DMS114 treated with DMSO at 0.1 percent for 48 hours (cell line): ENCODE measurements around the gene TATDN3.
A peak's percentile ranks its signal among the peaks of the same experiment; 100 is the strongest.
"Not testable (repeated sequence)": the region's sequence is repeated elsewhere in the genome, so short reads cannot be mapped to it uniquely, and the experiment has no call there.

Source experiments
- DNase-seq: peaks from one replicate; lab custom pipeline; 2025; ENCODE audit not compliant: unreplicated experiment; lab: John Stamatoyannopoulos, UW

The TATDN3 gene

DNA sequence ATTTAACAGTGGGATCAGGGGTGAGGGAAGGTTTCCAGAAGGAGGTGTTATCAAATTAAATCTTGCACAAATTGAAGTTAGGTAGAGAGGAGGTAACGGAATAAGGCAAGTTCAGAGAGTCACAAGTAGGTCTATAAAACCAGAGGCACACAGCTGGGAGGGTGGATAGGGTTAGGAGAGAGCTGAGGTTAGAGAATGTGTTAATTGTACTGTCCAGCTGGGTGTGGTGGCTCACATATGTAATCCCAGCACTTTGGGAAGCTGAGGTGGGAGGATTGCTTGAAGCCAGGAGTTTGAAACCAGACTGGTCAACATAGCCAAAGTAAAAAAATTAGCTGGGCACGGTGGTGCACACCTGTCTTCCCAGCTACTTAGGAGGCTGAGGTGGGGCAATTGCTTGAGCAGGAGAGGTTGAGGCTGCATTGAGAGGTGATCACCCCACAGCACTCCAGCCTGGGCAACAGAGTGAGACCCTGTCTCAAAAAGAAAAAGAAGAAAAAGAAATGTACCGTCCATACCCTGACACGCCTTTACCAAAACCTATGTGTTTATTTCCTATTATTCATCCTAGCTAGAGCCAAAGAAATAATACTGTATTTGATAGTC, 35.6 kb downstream of the TATDN3 start:
- no peak for DNase-seq

- DNase-seq: no peak
These were observed 36.2 kb downstream of the TATDN3 start for GRCh38 chr1:212827831-212828278.

DNA sequence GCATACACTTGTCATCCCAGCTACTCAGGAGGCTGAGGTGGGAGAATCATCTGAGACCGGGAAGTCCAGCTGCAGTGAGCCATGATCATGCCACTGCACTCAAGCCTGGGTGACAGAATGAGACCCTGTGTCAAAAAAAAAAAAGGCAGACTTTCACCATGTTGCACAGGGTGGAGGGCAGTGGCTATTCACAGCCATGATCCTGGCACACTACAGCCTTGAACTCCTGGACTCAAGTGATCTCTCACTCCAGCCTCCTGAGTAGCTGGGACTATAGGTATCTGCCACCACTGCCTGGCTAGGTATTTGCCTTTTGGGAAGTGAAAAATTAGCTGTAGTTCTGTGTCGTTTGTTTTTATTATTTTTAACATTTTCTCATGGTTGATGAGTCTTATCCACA, 36.7 kb downstream of the TATDN3 start:
- no peak for DNase-seq

- not testable (repeated sequence) for DNase-seq
These were observed 41.8 kb downstream of the TATDN3 start for GRCh38 chr1:212833211-212834207.

DNA sequence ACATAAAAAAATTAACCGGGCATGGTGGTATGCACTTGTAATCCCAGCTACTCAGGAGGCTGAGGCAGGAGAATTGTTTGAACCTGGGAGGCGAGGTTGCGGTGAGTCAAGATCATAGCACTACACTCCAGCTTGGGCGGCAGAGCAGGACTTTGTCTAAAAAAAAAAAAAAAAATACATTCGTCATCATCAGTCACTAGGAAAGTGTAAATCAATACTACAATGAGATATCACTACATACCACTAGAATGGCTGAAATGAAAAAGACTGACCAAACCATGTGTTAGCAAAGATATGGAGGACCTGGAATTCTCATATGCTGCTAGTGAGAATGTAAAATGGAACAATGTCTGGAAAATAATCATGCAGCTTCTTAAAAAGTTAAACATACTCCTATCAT, 46.5 kb downstream of the TATDN3 start:
- DNase-seq: no peak

DNA sequence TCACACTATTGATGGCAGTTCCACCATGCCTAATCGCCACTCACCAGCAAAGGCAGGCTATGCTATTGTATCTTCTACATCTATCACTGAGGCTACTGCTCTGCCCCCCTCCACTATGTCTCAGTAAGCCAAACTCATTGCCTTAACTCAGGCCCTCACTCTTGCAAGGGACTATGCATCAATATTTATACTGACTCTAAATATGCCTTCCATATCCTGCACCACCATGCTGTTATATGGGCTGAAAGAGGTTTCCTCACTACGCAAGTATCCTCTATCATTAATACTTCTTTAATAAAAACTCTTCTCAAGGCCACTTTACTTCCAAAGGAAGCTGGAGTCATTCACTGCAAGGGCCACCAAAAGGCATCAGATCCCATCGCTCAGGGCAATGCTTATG, 52.8 kb downstream of the TATDN3 start:
- not testable (repeated sequence) for DNase-seq

DNA sequence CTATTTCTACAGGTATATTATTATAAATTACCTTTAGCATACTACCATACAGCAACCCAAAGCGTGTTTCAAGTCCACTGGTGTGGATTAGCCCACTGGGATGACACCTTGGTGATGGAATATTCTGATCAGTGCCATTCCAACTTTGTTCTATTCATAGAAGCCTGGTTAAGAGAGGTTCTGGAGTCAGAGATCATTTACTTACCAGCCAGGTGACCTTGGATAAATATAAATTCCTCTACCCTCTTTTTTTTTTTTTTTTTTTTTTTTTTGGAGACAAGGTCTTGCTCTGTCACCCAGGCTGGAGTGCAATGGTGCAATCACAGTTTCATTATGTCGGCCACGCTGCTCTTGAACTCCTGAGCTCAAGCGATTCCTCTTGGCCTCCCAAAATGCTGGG, 55.9 kb downstream of the TATDN3 start, which contains the start of gene SPATA45:
Gene SPATA45, minus strand, starts transcription at position 101 of the 400 bp plus-strand sequence. CDS start 11,500 bp downstream, outside the sequence.
- DNase-seq: no peak

DNA sequence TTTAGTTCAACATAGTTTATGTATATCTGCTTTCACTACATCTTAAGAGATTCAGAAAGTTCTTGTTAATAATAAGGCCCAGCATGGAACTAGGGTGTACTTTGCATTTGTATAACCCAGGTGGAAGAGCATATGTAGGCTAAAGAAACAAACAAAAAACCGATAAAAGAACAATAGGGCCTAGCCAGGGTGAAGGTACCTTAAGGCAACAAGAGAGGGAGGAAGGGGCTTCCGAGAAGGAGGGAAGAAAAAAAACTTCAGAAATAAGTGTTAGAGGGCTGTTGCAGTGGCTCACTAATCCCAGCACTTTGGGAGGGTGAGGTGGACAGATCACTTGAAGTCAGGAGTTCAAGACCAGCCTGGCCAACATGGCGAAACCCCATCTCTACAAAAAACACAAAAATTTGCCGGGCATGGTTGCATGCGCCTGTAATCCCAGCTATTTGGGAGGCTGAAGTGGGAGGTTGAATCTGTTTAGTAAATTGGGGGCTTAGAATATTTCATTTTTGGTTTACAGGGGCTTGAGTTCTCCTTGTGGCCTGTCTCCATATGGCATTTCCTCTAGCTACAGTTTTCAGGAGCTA, 60.5 kb downstream of the TATDN3 start:
- DNase-seq: no peak

- DNase-seq: no peak
These were observed 62.0 kb downstream of the TATDN3 start for GRCh38 chr1:212853658-212854057.

GRCh38 chr1:212856755-212857154, 65.1 kb downstream of the TATDN3 start:
- DNase-seq: no peak

GRCh38 chr1:212857992-212858460, 66.3 kb downstream of the TATDN3 start, which contains the start of gene FLVCR1:
FLVCR1 (plus strand) TSS chr1:212858275; CDS start chr1:212858453, 178 bp downstream.
- DNase-seq: peak; percentile 93

GRCh38 chr1:212858461-212859265, 67.0 kb downstream of the TATDN3 start:
- DNase-seq: no peak

GRCh38 chr1:212860713-212861581, 69.3 kb downstream of the TATDN3 start:
- no peak for DNase-seq

DNA sequence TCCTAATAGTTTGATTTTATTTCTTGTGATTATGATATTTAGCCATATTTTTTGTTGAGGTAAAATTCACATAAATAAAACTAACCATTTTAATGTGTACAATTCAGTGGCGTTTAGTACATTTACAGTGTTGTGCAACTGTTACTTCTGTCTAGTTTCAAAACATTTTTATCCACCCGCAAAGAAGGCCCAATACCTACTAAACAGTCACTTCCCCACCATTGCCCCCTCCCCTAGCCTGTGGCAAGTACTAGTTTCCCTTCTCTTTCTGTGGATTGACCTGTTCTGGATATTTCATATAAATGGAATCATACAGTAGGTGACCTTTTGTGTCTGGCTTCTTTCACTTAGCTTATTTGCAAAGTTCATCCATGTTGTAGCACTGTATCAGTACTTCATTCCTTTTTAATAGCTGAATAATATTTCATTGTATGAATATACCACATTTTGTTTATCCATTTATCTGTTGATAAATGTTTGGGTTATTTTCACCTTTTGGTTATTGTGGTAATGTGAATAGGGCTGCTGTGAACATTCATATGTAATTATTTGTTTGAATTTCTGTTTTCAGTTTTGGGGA, 70.5 kb downstream of the TATDN3 start:
- DNase-seq: no peak

DNA sequence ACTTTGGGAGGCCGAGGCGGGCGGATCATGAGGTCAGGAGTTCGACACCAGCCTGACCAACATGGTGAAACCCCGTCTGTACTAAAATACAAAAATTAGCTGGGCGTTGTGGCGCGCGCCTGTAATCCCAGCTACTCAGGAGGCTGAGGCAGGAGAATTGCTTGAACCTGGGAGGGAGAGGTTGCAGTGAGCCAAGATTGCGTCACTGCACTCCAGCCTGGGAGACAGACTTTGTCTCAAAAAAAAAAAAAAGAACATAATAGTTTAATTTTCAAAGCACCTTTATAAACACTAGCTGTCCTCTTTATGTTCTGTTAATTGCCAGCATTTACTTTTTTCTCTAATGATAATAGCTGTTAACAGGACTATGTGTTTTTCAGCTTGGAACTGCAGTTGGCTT, 71.7 kb downstream of the TATDN3 start:
- DNase-seq: not testable (repeated sequence)

DNA sequence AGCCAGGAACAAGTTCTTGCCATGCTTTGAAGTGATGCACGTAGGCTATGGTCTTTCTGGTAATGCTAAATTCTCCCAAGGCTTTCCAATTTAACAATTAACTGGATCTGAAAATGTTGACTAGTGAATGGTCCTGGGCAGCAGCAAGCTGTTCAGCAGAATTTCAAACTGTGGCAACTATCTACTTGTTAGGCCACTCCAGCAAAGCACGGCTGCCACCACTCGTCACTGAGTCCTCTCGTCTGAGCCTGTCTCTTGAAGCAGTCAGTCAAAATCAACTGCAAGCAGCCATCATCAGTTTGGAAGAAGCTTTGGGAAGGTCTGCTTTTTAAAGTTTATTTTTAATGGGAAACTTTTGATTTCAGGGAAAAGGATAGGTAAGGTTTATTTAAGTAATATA, 72.5 kb downstream of the TATDN3 start:
- DNase-seq: no peak
